Tibial nerve (tissue), 4 donors: ENCODE results near the gene SMOC1.

Source experiments
- CTCF ChIP-seq, 5 experiments: fragments of 200-600 bp in 3 of 5; fragments of 450-650 bp in 2 of 5; sonication (generic) in 3 of 5; IDR thresholded peaks; one replicate each; pipeline ENCODE4 v1.5.1; 2016 to 2019; ENCODE audit warnings: antibody characterized with exemption in 5 of 5, mild to moderate bottlenecking in 3 of 5, moderate library complexity in 2 of 5
- EP300 ChIP-seq, 2 donors: sonication (generic); formaldehyde crosslinking; IDR thresholded peaks; one replicate each; pipeline ENCODE4 v1.6.1; 2017; ENCODE audit warnings: antibody characterized with exemption in 2 of 2, mild to moderate bottlenecking in 1 of 2
- POLR2A ChIP-seq, 2 donors: fragments of 450-650 bp; IDR thresholded peaks; one replicate each; pipeline ENCODE4 v1.6.1; 2017; ENCODE audit warnings: antibody characterized with exemption in 2 of 2, mild to moderate bottlenecking in 2 of 2, moderate library complexity in 2 of 2

GRCh38 chr14:70034257-70034656 is 155.0 kb downstream of the SMOC1 start:
- no peak for TF ChIP-seq CTCF (IDR thresholded peaks at IDR 0.05)
- TF ChIP-seq POLR2A (IDR thresholded peaks at IDR 0.05) = no peak
- no peak for TF ChIP-seq EP300 (IDR thresholded peaks at IDR 0.05)
